Aorta (tissue), 5 donors: ENCODE data around the gene KIF1B. TPM values are rescaled to one million over a fixed set of nuclear protein-coding genes. Genes with fewer than 3 reads are reported as not detected.

Source experiments
- ATAC-seq: fragments of 200-7000 bp; cut with Tn5 transposase; one replicate; pipeline ENCODE4 v1.9.1; 2022; ENCODE audit warnings: moderate library complexity; ENCODE audit not compliant: low FRiP score
- DNase-seq, 2 donors: peaks; one replicate each; pipeline ENCODE4 v3.0.0-alpha.2; 2020
- H3K27ac ChIP-seq, 2 donors: one replicate each; pipeline ENCODE4 v1.5.1; 2013; ENCODE audit warnings: low read length in 2 of 2, mild to moderate bottlenecking in 2 of 2, moderate library complexity in 2 of 2, control low read depth in 1 of 2, inconsistent platforms in 1 of 2, low read depth in 1 of 2
- H3K27me3 ChIP-seq, 2 donors: one replicate each; pipeline ENCODE4 v1.6.1; 2013; ENCODE audit warnings: control low read depth in 1 of 2, low read length in 1 of 2, mild to moderate bottlenecking in 1 of 2, moderate library complexity in 1 of 2; ENCODE audit not compliant: insufficient read depth in 2 of 2, control insufficient read depth in 1 of 2
- H3K36me3 ChIP-seq, 2 donors: one replicate each; pipeline ENCODE4 v1.6.1; 2013; ENCODE audit warnings: control low read depth in 1 of 2, low read length in 1 of 2, mild to moderate bottlenecking in 1 of 2; ENCODE audit not compliant: insufficient read depth in 2 of 2, control insufficient read depth in 1 of 2
- H3K4me1 ChIP-seq, 2 donors: one replicate each; pipeline ENCODE4 v1.6.1; 2013; ENCODE audit warnings: low read length in 2 of 2, control low read depth in 1 of 2, mild to moderate bottlenecking in 1 of 2, moderate library complexity in 1 of 2; ENCODE audit not compliant: insufficient read depth in 2 of 2, control insufficient read depth in 1 of 2
- H3K4me3 ChIP-seq, 2 donors: one replicate each; pipeline ENCODE4 v1.5.1; 2013; ENCODE audit warnings: low read length in 2 of 2, control low read depth in 1 of 2, mild to moderate bottlenecking in 1 of 2
- H3K9me3 ChIP-seq: one replicate; pipeline ENCODE4 v1.6.1; 2013; ENCODE audit warnings: mild to moderate bottlenecking, low read length; ENCODE audit not compliant: control insufficient read depth
- WGBS, 2 donors: extraction: QIAGEN DNeasy Blood & Tissue Kit; methylation state at CpG; one replicate each; pipeline ENCODE4 v1.1.7; 2013; 5-methylcytosine and 5-hydroxymethylcytosine counted together
- intact Hi-C, 2 donors: fragments of 100-400 bp; cut with DNase I; formaldehyde crosslinking; loops; one replicate each; pipeline versions ENCODE4 v1.14.2 to v1.15.0; 2022
- polyA plus RNA-seq, 2 donors: library from polyadenylated mRNA; stranded (reverse); fragments of 200-250 nt; gene quantifications; one replicate each; pipeline ENCODE4 v1.2.3, GENCODE V29; 2013
- total RNA-seq, 2 donors: library from RNA; stranded (reverse); fragmentation: NEBNext Ultra II Directional; extraction: Animal tissue kit (Norgen Biotek cat#: 25700); gene quantifications; one replicate each; pipeline ENCODE4 v1.2.1, GENCODE V29; 2021
- donor health status: healthy with polysubstance abuse.
- donor health status: Bipolar disorder and iron deficiency.
- donor health status: DM: no; HTN: no; CAD: no.
- donor health status: DM: no; HTN: no; CAD: no.
- donor health status: DM: yes; HTN: yes; CAD: no.

The KIF1B gene
- total and polyA plus RNA-seq, 4 donors, result 7.4 to 67.6 (median 35.1) TPM

DNA sequence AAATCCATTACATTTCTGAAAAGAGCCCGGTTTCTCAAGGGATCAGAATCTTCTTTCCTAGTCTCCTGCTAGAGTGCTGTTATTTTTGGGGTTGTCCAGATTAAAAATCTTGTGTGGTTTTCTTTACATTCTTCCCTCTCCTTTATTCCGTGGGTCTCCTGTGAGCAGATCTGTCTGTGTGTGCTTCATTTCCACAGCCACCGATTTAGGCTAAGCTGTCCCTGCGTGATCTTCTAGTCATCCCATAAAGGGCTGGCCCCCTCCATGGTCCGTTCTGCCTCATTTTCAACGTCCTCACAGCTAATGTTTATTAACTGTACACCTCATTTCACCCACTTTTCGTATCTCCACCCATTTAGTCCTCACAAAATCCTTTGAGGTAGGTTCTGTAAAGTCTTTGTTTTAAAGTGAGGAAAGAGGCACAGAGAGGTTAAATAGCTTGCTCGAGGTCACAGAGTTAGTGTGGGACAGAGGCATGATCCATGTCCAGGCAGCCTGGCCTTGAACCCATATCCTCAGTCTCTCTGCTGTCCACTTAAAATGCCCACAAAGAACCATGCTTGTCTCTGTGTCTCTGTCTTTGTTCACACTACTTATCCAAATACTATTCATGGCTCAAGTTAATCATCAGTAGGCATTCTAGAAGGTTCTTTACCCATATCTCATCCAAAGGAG is 38.2 kb upstream of the KIF1B start:
- H3K36me3 ChIP-seq, result peaks cover 4 to 11% of the 10 kb centered on the region in 2 donors
- H3K4me1 ChIP-seq, result no peaks in the 10 kb centered on the region
- H3K27ac ChIP-seq, result no peak overlapping the region
- no peaks in the 10 kb centered on the region for H3K27me3 ChIP-seq
- WGBS, 2 donors, result 92 to 93% methylated on average over 8 of the region's 8 CpGs
- H3K4me3 ChIP-seq, result no peak overlapping the region
- no peak for ATAC-seq
- no peak for DNase-seq
- intact Hi-C loops, result no loop called here
- H3K9me3 ChIP-seq, result no peaks in the 10 kb centered on the region

GRCh38 chr1:10173582-10173981 is 36.8 kb upstream of the KIF1B start:
- H3K9me3 ChIP-seq, result no peaks in the 10 kb centered on the region
- no peaks in the 10 kb centered on the region for H3K27me3 ChIP-seq
- no peak for ATAC-seq
- H3K4me1 ChIP-seq, result no peaks in the 10 kb centered on the region
- WGBS, 2 donors, result 94 to 97% methylated on average over 10 of the region's 10 CpGs
- H3K4me3 ChIP-seq, result no peak overlapping the region
- peaks cover 2 to 11% of the 10 kb centered on the region in 2 donors for H3K36me3 ChIP-seq
- DNase-seq, result no peak
- intact Hi-C loops, result no loop called here
- H3K27ac ChIP-seq, result no peak overlapping the region

DNA sequence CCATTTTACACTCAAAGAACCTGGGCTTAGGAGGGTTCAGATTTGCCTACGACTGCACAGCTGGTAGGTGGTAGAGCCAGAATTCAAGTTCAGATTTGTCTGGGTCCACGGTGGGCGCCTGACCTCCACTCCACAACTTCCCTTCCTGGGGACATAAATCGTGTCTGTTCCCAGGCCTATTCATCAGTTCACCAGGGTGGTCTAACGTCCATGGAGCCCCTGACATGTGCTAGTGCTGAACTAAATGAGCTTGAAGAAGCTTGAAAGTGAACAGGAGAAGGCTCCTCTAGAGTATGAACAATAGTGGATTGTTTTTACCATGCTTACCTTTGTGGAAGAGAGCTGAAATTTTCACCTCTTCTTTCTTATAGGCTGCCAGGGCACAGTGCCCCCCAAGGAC is 32.5 kb upstream of the KIF1B start:
- Histone ChIP-seq H3K36me3 (peaks cover 0 to 13% of the 10 kb centered on the region in 2 donors), H3K9me3 (no peaks in the 10 kb centered on the region), H3K27me3 (no peaks in the 10 kb centered on the region), H3K4me1 (no peaks in the 10 kb centered on the region), H3K27ac (no peak overlapping the region), H3K4me3 (no peak overlapping the region)
- DNase-seq, result no peak
- ATAC-seq, result no peak
- WGBS, 2 donors, result 52 to 57% methylated on average over 5 of the region's 5 CpGs
- intact Hi-C loops, result no loop called here

GRCh38 chr1:10178597-10179405 is 31.6 kb upstream of the KIF1B start:
- Histone ChIP-seq H3K9me3 (no peaks in the 10 kb centered on the region), H3K36me3 (peaks cover 0 to 13% of the 10 kb centered on the region in 2 donors)
- WGBS, 2 donors, result 81 to 83% methylated on average over 22 of the region's 22 CpGs

DNA sequence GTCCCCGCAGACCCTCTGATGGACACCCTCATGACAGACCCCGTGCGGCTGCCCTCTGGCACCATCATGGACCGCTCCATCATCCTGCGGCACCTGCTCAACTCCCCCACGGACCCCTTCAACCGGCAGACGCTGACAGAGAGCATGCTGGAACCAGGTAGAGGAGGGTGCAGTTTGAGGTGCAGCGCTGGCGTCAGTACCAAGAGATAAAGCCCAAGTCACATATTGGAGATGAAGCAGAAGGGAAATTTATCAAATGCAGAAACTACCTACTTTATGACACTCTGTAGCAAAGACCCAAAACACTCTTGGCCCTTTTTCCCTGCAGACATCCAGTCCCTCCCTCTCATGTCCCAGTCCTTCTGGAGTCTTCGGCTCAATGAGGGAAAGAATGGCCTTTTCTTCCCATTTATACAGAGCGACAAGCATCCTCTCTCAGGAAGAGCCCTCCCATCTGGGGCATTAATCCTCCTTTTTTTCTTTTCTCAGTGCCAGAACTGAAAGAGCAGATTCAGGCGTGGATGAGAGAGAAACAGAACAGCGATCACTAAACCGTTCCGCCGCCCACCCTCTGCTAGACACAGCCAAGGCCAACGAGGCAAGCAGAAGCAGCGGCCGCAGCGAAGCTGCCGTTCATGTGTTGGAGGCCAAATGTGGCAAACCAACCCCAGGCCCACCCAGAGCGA is 30.8 kb upstream of the KIF1B start:
- H3K4me1 ChIP-seq, result no peaks in the 10 kb centered on the region
- H3K9me3 ChIP-seq, result no peaks in the 10 kb centered on the region
- WGBS, 2 donors, result 76 to 81% methylated on average over 23 of the region's 23 CpGs
- no peak overlapping the region for H3K27ac ChIP-seq
- ATAC-seq, result no peak
- H3K27me3 ChIP-seq, result no peaks in the 10 kb centered on the region
- H3K36me3 ChIP-seq, result peaks cover 0 to 13% of the 10 kb centered on the region in 2 donors
- intact Hi-C loops, result no loop called here
- H3K4me3 ChIP-seq, result no peak overlapping the region
- DNase-seq, result no peak

More at GRCh38 chr1:10178597-10179405, 31.6 kb upstream of the KIF1B start:
- H3K4me1 ChIP-seq, result no peaks in the 10 kb centered on the region
- H3K27ac ChIP-seq, result no peak overlapping the region
- intact Hi-C loops, result no loop called here
- H3K4me3 ChIP-seq, result no peak overlapping the region
- ATAC-seq (no peak), DNase-seq (no peak)
- no peaks in the 10 kb centered on the region for H3K27me3 ChIP-seq

DNA sequence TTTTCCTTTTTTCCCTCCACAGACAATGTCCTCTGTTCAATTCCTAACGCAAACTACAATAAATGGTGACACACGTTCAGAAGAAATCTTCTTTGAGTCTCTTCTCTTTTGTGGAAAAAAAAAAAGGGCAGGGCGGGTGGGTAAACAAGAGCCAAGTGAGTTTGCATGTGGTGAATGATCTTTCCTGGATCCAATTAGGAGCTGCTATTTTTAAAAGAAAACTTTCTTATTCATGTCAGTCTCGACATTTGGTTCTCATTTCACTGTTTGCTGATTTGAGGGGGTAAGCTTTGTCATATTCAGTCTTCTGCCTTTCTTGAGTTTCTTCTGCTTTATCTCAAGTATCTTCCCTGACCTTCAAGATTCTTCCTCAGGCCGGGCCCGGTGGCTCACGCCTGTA is 29.2 kb upstream of the KIF1B start:
- H3K27ac ChIP-seq, result no peak overlapping the region
- no peaks in the 10 kb centered on the region for H3K27me3 ChIP-seq
- H3K4me3 ChIP-seq, result no peak overlapping the region
- H3K36me3 ChIP-seq, result peaks cover 0 to 11% of the 10 kb centered on the region in 2 donors
- WGBS, 2 donors, result 83 to 84% methylated on average over 7 of the region's 7 CpGs
- no peaks in the 10 kb centered on the region for H3K4me1 ChIP-seq
- no peaks in the 10 kb centered on the region for H3K9me3 ChIP-seq
- DNase-seq (no peak), ATAC-seq (no peak)
- intact Hi-C loops, result no loop called here

GRCh38 chr1:10185759-10186158 is 24.6 kb upstream of the KIF1B start:
- intact Hi-C loops, result no loop called here
- peaks cover 0 to under 1% of the 10 kb centered on the region in 2 donors for H3K36me3 ChIP-seq
- no peaks in the 10 kb centered on the region for H3K4me1 ChIP-seq
- no peak overlapping the region for H3K4me3 ChIP-seq
- no peaks in the 10 kb centered on the region for H3K27me3 ChIP-seq
- H3K27ac ChIP-seq, result no peak overlapping the region
- DNase-seq (no peak), ATAC-seq (no peak)
- no peaks in the 10 kb centered on the region for H3K9me3 ChIP-seq
- WGBS, 2 donors, result 75 to 87% methylated on average over 2 of the region's 2 CpGs

DNA sequence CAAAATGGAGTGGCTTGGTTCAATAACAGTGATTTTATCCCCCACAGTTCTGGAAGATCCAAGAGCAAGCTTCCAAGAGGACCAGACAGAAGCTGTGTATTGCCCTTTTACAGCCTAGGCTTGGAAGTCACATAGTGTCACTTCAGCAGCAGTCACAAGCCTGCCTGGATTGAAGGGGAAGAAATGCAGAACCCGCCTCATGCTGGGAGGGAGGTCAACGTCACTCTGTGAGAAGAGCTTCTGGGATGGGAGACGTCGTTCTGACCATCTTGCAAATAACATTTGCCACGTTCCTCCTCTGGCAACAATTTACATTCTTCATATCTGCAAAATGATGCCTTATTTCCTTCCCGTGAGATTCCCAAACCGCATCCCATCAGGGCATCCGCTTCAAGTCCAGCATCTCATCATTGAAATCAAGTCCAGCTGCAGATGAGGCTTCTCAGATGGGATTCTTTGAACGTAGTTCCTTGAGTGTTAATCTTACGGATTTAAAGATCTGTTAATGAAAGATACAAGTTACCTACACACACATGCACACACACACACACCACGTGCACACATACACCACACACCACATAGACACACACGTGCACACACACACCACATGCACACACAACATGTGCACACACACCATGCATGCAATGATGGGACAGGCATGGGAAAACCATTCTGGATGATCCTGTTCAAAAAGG is 23.9 kb upstream of the KIF1B start:
- intact Hi-C loops, result no loop called here
- no peak overlapping the region for H3K27ac ChIP-seq
- no peaks in the 10 kb centered on the region for H3K9me3 ChIP-seq
- whole genome bisulfite sequencing, 2 donors, result 78 to 79% methylated on average over 12 of the region's 12 CpGs
- no peaks in the 10 kb centered on the region for H3K4me1 ChIP-seq
- ATAC-seq (no peak), DNase-seq (no peak)
- H3K4me3 ChIP-seq, result no peak overlapping the region
- no peaks in the 10 kb centered on the region for H3K27me3 ChIP-seq
- H3K36me3 ChIP-seq, result no peaks in the 10 kb centered on the region
